SKM-1 treated with dmso at 0.1 percent for 144 hours (cell line): ENCODE results near the gene KCNIP2.
"Not testable (repeated sequence)": the region's sequence is repeated elsewhere in the genome, so short reads cannot be mapped to it uniquely, and the experiment has no call there.

ENCODE experiments used
- DNase-seq: peaks from one replicate; lab custom pipeline; 2025; ENCODE audit not compliant: unreplicated experiment; lab: John Stamatoyannopoulos, UW

KCNIP2 gene

DNA sequence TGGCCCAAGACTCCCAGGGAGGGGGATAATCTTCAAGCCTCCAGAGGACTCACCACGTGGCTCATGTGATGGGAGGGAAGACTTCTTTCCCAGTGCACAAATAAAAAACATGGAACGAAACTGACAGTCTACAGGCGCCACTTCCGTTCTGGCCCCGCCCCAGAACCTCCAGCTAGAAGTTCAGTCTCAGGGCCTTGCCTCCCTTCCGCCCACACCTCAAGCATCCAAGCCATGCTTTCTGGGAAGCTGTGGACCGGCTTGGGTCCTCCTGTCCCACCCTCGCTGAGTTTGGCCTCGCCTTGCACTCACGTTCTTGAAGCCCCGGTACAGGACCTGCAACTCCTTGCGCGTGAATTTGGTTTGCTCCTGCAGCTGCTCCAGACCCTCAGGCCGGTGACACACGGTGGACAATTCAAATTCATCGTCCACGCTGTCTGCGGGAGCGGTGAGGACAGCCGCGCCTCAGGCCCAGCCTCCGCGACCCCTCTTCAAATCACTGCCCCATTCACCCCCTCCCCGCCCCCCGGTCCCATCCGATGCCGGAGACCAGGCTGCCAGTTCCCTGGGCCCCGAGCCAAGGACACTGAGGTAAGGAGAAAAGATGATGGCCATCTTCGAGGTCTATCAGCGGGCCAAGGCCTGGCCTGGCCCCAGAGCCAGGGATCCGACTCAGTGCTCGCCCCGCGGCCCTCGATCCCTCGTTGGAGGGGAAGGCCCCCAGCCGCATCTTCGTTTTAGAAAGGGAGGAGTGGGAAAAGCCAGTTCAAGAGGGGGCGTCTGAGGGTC, 14.6 kb downstream of the KCNIP2 start:
- DNase-seq, result no peak

DNA sequence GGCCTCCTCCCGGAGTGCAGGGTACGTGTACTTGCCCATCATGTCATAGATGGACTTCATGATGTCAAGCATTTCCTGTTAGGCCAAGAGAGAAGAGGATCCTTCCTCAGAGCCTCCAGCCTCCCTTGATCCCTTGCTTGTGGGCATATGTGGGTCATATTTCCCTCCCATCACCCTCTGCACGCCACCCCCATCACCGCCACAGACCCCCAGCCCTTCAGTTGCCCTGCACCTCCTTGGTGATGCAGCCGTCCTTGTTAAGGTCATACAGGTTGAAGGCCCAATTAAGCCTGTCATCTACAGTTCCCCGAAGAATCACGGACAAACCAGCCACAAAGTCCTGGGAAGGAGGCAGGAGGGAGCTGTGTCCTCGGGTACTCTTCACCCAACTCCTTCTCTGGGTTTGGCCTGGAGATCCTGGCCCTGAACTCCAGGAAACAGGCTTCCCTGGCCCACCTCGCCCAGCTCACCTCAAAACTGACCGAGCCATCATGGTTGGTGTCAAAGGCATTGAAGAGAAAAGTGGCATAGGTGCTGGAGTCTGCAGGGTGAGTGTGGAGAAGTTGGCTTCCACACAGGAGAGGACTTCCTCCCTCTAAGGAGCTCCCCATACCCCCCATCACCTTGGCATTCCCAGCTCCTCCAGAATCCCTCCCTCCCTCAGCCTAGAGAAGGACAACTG, 15.5 kb downstream of the KCNIP2 start:
- no peak for DNase-seq

DNA sequence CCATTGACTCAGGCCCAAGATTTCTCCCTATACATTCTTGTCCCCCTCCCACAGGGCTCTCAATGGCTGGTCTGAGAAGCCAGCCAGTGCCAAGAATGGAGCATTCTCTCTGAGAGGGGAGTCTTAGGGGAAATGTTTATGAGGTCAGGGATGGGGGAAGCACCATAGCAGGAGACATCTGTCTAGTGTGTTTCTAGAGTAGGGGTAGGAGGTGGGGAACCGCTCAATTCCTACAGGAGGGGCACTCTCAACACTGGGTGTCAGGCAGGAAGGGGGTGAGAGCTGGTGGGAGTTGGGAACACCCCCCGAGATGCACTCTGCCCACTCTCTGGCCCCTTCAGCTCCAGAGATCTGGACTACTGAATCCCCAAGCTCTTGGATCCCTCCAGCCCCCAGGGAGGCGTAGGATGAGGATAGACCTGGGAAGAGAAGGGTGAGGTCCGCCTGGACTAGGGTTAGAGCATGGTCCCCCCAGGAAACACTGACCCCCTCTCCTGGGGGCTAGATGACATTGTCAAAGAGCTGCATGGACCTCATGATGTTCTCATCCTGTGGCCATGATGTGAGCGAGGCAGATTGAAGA, 16.7 kb downstream of the KCNIP2 start:
- no peak for DNase-seq

DNA sequence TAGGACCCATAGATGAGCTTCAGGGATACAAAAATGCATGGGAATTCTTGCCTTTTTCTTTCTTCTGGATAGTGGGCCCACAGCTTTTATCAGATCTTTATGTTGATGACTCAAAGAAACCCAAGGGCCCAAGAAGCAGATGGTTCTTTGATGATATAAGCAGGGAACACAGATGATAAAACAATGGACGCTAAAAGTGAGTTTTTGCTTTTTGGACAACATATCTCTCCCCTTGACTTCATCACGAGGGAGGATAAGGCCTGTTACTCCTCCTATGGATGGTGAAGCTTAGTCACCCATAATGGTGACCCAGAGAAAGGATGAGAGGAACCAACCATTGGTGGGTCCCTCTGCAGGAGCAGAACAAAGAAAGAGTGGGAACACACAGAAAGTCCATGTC, 18.9 kb downstream of the KCNIP2 start:
- DNase-seq, result no peak

DNA sequence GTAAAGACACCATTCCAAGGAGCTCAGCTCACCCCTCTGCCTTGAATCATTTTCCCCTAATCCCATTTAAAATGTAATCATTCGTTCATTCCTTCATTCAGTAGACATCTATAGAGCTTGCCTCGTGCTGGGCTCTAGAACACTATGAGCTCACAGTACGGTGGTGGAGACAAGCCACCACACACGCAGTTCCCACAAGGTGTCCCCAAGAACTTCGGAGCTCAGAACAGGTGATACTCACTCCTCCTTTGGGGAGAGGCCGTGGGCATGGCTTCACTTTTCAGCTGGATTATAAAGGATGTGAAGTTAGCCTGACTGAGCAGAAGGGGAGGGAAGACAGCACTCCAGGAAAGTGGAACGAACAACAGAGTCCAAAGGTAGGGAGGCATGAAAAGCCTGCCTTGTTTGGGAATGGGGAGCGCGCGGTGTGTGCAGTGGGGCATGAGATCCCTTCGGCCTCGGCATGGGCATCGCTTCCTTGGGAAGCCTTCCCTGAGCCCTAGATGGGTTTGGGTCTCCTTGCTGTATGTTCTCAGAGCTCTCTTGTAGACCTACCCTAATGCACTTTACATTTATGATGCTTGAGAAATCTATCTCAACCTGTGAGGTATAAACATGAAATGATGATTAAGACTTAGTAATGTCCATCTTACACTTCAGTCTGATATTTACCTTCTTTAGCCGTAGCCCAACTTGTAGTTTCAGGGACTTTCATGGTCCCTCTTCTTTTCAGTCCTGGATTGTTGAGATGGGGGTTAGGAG, 24.5 kb downstream of the KCNIP2 start:
- DNase-seq, result no peak

DNA sequence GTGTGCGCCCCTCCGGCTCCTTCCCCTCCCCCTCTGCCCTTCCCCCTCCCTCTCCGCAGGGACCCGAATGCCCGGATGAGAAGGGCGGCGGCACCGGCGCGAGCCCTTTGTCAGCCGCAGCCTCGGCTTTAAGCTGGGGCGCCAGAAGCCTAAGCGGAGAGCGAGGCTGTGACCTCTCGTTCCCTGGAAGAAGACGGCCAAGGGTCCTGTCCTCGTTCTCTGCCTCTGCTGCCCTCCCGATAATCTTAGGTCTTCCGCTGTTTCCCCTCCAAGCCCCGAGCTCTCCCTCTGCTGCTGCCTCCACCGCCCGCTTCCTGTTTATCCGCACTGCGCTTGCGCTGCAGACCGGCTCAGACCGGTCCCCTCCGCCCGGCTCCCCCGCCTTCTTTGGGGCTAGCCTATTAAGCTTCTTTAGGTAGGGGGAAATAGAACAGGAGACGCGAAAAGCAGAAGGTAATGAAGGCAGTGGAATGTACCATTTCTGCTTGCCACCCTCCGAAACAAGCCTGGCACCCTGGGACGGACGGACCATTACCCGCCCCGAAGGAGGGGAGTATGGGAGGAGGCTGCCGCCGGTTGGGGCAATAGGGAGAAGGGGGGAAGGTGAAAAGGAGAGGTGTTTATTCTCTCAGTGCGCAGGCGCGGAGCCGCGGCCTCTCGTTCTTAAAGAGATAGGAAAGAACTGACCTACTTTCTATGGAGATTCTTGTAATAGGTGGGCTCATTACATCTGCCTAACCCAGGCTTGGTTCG, 25.3 kb downstream of the KCNIP2 start, which contains the start of gene OGA:
TSS of gene OGA (minus strand) at position 326 of the 753 bp plus-strand sequence. CDS start 422 bp downstream, outside the sequence.
- peak; percentile 100 for DNase-seq

DNA sequence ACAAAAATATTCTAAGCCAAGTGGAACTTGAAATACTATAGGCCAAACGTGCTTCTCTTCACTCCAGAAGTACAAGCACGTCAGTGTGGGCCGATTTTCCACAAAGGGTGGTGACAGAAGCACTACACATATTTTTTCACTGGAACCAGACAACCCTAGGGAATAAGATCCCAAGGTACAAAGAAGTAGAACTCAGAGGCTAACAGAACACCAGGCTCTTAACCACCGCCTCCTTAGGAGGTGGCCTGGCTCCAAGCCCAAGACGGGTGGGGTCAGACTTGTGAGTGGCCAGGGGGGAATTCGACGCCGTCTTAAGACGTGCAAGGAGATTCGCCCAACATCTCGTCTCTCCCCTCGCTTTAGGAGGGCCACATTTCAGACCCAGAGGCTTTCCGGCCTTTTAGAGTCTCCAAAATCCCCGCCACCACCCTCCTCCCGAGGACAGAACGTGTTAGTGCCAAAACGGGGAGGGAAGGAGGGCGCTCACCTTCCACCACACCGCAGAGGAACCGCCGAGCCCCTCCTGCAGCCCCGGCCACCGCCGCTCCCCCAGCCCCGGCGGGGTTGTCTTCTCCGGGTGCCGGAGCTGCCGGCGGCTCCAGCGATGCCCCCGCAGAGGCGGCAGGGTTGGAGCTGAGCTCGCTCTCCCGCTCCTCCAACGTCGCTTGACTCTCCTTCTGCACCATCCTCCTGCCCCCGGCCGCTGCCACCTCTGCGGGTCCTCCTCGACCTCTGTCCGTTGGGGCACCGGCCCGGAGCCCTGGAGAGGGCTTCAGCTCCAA, 26.1 kb downstream of the KCNIP2 start:
- peak; percentile 43 for DNase-seq

DNA sequence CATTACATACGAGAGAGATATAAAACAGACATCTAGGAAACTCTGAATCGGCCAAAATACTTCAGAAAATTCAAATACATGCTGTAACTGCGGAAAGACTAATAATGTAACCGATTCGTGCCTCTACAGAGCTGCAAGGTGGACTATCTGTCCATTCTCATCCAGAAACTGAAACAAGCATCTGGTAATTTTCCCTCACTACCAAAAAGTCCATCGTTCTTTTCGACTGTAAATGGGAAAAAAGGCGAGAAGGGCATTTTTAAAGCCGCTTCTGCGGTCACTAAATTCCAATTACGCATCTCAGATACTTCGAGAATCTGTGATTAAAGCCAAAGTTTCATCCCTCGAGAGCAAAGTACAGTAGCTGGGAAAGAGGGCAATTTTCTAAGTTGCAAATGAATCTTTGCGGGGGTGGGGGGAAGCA, 26.7 kb downstream of the KCNIP2 start:
- no peak for DNase-seq

DNA sequence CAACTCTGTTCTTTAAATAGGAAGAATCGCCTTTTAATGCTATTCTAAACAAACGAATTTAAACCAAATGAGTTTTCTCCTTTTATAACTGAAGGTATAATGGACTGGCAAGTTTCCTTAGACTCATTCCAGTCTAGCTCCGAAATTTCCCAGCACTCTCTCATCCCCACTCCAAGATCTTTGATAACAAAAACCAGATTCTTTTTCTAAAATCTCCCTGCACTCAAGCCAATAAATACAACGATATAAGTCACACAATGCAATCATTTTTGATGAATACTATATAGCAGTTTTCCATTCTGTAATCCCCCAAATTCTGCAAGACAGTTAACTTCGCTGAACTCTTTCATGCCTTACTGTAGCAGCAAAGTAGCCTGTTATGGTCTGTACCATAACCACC, 27.2 kb downstream of the KCNIP2 start:
- DNase-seq, result no peak

DNA sequence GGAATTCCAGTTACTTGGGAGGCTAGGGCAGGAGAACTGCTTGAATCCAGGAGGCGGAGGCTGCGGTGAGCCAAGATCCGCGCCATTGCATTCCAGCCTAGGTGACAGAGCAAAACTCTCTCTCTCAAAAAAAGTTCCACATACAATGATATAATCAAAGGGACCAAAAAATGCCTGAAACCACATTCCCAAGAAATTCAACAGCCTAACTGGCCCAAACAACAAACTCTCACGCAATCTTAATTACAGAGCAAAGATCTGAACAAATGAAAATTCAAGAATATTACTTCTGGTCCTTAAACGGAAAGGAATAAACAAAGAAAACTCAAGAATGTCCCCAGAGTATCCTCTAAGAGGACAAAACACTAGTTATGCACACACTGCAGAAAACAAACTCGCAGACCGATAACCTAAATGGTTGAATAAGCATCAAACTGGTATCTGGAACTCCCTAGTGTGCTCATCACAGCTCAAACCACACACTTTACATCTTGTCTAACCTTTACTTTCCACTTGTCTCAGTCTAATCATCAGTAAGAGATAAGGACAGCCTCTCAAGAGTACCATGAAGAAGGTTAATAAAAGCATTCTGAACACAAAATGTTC, 29.0 kb downstream of the KCNIP2 start:
- no peak for DNase-seq

DNA sequence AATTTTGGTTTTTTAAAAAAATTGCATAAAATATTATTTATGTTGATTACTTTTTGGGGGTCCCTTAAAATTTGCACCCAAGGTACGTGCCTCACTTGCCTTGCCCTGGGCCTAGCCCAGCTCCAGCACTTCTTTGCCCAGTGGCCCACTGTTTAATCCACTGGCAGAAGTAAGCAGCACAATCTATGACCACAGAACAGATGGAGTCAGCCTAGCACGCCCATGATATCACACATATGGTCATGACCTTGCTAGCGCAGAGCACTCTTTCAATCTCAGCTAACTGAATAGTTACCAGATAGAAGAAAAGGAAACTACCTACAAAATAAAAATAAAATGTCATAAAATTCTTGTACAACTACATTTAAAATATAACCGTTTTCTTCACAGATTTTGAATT, 31.0 kb downstream of the KCNIP2 start:
- no peak for DNase-seq

DNA sequence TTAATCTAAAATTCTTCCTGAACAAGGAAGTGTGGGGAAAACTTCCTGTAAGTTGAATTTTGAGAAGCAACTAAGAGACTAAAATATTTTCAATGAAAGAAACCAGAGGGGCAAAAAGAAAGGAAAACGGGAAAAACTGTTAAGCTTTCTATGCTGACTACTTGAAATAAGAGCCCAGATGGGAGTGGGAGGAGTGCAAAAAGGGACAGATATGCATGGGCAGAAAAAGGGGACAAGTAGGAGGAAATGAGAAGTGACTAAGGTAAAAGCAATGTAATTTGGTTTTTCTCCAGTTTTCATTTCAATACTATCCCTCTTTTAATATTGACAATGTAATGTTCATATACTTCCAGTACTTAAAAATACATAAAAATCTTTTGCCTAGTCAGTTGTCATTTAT, 36.4 kb downstream of the KCNIP2 start:
- no peak for DNase-seq

DNA sequence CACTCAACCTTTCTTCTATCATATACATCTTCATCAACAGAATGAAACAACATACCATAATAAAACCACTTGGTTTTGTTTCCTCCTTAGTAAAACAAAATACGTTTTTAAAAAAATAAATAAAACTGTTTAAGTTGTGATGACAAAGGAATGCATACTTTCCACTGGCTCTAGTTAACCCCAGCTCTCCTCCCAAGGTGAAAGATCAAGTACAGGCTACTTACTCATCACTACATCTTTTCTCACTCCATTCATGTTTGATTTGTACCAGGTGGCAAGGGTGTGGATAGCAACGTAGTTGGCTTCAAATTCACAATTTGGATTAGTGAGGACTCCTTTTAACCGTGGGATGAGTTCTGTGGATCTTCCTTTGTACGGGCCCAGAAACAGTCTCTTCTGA, 40.1 kb downstream of the KCNIP2 start:
- no peak for DNase-seq

DNA sequence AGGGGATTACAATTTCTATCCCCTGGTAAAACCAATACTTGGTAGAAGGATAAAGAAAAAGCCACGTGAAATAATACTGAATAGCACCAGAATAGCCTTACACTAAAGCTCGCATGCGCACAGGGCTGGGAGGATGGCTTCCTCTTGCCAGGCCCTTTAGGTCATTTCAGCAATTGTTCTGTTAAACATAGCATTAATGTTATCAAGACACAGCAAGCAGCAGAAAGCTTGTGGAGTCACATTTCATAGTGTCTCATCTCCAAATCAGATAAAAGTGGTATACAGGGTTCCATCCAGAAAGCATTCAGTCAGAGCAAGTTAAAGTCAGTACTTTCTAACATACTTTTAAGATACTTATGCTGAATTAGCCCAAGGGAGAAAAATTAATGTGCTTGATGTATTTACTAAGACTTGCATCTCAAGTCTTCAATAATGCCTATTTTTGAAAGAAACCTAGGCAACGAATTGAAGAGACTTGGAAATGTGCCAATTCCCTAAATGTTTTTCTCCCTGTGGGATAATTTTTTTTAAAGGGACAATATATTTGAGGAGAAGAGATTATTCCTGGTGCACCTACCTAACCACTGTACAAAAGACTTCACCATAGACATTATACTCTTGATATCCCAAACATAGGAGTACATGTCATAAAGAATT, 46.1 kb downstream of the KCNIP2 start:
- no peak for DNase-seq

DNA sequence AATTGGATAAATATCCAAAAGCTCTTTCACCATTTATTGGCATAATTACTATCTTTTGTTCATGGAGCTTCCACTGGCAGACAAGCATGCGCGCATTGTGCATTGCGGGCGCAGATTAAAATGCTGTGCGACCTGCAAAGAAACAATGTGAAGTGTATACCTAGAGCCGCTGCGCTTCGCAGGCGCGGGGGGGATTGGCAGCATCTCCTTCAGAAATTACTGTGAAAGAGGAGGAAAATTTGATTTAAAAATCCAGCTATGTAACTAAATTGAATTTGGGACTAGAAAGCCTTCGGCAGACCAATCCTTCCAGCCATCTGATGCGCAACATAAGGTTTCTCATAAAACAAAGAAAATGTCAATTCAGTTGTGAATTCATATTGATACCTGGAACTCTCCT, 50.1 kb downstream of the KCNIP2 start:
- no peak for DNase-seq

DNA sequence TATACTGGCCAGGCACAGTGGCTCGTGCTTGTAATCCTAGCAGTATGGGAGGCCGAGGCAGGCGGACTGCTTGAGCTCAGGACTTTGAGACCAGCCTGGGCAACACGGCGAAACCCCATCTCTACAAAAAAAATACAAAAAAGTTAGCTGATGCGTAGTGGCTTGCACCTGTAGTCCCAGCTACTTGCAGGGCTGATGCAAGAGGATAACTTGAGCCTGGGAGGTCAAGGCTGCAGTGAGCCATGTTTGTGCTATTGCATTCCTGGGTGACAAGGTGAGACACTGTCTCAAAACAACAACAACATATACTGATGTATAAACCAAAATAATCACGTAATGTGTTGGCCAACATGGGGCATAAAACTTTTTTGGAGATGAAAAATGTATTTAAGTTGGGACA, 53.9 kb downstream of the KCNIP2 start:
- no peak for DNase-seq

DNA sequence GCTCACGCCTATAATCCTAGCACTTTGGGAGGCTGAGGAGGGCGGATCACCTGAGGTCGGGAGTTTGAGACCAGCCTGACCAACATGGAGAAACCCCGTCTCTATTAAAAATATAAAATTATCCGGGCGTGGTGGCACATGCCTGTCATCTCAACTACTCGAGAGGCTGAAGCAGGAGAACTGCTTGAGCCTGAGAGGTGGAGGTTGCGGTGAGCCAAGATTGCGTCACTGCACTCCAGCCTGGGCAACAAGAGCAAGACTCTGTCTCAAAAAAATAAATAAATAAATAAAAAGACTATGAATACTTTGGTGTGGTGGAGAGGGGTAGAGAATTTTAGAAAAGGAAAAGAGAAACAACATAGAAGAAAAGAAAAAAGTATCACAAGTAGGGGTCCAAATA, 54.4 kb downstream of the KCNIP2 start:
- DNase-seq, result not testable (repeated sequence)

DNA sequence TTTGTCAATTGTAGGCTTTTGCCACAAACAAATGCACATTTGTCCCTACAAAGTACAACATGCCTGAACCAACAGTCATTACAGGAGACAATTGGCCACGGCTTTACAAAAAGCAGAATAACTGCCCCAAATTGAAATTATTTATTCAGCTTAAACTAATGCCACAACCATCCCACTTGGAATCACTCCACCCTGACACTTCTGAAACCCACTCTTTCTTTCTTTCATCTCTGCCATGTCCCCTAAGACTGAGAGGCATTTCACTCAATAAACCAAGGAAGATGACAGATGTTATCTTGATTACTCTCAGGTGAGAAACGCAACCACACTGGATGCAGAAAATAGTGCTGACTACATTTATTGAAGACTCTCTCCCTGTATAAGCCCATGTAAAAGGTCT, 57.8 kb downstream of the KCNIP2 start:
- DNase-seq, result no peak

DNA sequence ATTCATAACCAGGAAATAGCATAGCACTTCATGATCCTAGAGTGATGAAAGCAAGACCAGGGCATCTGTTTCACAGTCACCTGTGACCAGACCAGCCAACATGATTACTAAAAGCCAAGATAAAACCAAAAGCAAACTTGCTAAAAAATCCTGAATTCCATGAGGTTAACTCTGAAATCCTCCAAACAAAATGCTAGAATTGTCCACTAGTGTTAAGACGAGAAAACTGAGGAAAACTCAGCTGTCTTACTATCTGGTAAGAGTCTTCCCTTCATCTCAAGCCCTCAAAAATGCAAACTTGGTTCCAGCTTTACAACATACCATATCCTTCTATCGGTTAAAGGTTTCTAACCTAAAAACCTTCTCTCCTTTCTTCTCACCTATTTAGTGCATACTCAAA, 59.0 kb downstream of the KCNIP2 start:
- DNase-seq, result no peak
